Loucy (cell line): ENCODE measurements around the gene WDHD1.

Source experiments
- H2AFZ ChIP-seq: fragments of 200-600 bp; sonication (generic); 2 replicates; pipeline ENCODE4 v1.6.0; 2016; ENCODE audit warnings: antibody characterized with exemption, mild to moderate bottlenecking, low read length, moderate library complexity
- H3F3A ChIP-seq: fragments of 200-600 bp; 2 replicates; pipeline ENCODE4 v1.6.0; 2016; ENCODE audit warnings: antibody characterized with exemption, low read depth, mild to moderate bottlenecking
- H3K27me3 ChIP-seq: fragments of 200-600 bp; sonication (generic); 2 replicates; pipeline ENCODE4 v1.6.1; 2014; ENCODE audit warnings: low read length, mild to moderate bottlenecking; ENCODE audit not compliant: insufficient read depth, poor library complexity, severe bottlenecking
- H3K36me3 ChIP-seq: fragments of 200-600 bp; sonication (generic); 2 replicates; pipeline ENCODE4 v1.6.1; 2016; ENCODE audit warnings: low read length; ENCODE audit not compliant: insufficient read depth
- H3K4me1 ChIP-seq: fragments of 200-600 bp; sonication (generic); 2 replicates; pipeline ENCODE4 v1.5.1; 2014; ENCODE audit warnings: low read length, mild to moderate bottlenecking; ENCODE audit not compliant: insufficient read depth, poor library complexity, severe bottlenecking
- H3K4me2 ChIP-seq: fragments of 200-600 bp; sonication (generic); 2 replicates; pipeline ENCODE4 v1.6.0; 2014; ENCODE audit warnings: antibody characterized with exemption, low read length, low read depth, mild to moderate bottlenecking; ENCODE audit not compliant: poor library complexity, severe bottlenecking
- H3K4me3 ChIP-seq: fragments of 200-600 bp; sonication (generic); 2 replicates; pipeline ENCODE4 v1.5.1; 2014; ENCODE audit warnings: low read length, mild to moderate bottlenecking, mixed read lengths; ENCODE audit not compliant: poor library complexity, severe bottlenecking
- H3K79me2 ChIP-seq: fragments of 200-600 bp; sonication (generic); 2 replicates; pipeline ENCODE4 v1.6.1; 2014; ENCODE audit warnings: low read length; ENCODE audit not compliant: insufficient read depth
- H3K9ac ChIP-seq: fragments of 200-600 bp; sonication (generic); 2 replicates; pipeline ENCODE4 v1.6.0; 2014; ENCODE audit warnings: mild to moderate bottlenecking, low read depth, low read length, moderate library complexity; ENCODE audit not compliant: poor library complexity, severe bottlenecking
- H3K9me2 ChIP-seq: fragments of 200-600 bp; sonication (generic); replicated peaks from 2 replicates; pipeline ENCODE4 v1.6.1; 2016; ENCODE audit warnings: low read depth, low read length, mixed read lengths
- H3K9me3 ChIP-seq: fragments of 200-600 bp; sonication (generic); 2 replicates; pipeline ENCODE4 v1.6.1; 2014; ENCODE audit warnings: mild to moderate bottlenecking, antibody characterized with exemption, low read length, low read depth; ENCODE audit not compliant: insufficient read depth
- H4K20me1 ChIP-seq: fragments of 200-600 bp; sonication (generic); 2 replicates; pipeline ENCODE4 v1.6.0; 2014; ENCODE audit warnings: antibody characterized with exemption, low read length, mild to moderate bottlenecking; ENCODE audit not compliant: insufficient read depth, poor library complexity, severe bottlenecking
- EZH2phosphoT487 ChIP-seq: fragments of 200-600 bp; IDR thresholded peaks from 2 replicates; pipeline ENCODE4 v1.6.1; 2018; ENCODE audit warnings: antibody characterized with exemption, mild to moderate bottlenecking, moderate library complexity, borderline replicate concordance
- TF ChIP-seq, protein P1 (sequence below): fragments of 200-600 bp; sonication (generic); conservative IDR thresholded peaks from 2 replicates; pipeline ENCODE4 v1.5.1; 2014; ENCODE audit warnings: mild to moderate bottlenecking, antibody characterized with exemption, low read length

The WDHD1 gene

DNA sequence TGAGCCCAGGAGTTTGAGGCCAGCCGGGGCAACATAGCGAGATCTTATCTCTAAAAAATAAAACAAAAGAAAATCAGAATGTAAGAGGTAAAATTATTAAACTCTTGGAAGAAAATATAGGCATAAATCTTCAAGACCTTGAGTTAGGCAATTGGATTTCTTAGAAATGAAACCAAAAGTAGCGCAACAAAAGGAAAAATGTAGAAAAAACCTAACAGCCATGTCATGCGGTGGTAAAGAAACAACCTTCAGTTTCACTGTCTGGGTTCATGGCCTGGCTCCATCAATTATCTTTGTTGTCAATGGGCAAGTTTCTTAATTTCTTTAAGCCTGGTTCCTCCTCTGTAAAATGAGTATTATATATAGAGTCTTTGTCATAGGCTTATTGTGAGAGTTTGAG lies 118.7 kb downstream of the WDHD1 start:
- Histone ChIP-seq H3K27me3 (no peaks in the 10 kb centered on the region), H3F3A (no peaks in the 10 kb centered on the region), H3K9ac (no peak overlapping the region), H3K9me3 (no peaks in the 10 kb centered on the region), H3K4me2 (peak overlapping the region; percentile 15), H4K20me1 (no peaks in the 10 kb centered on the region), H3K36me3 (no peaks in the 10 kb centered on the region), H3K4me1 (no peaks in the 10 kb centered on the region), H2AFZ (peak overlapping the region; percentile 46; the same call in 1 of the 2 replicates), H3K79me2 (no peaks in the 10 kb centered on the region), H3K4me3 (no peak overlapping the region), H3K9me2 (no peaks in the 10 kb centered on the region)
- no peak for TF ChIP-seq EZH2phosphoT487
- TF ChIP-seq, protein P1, sequence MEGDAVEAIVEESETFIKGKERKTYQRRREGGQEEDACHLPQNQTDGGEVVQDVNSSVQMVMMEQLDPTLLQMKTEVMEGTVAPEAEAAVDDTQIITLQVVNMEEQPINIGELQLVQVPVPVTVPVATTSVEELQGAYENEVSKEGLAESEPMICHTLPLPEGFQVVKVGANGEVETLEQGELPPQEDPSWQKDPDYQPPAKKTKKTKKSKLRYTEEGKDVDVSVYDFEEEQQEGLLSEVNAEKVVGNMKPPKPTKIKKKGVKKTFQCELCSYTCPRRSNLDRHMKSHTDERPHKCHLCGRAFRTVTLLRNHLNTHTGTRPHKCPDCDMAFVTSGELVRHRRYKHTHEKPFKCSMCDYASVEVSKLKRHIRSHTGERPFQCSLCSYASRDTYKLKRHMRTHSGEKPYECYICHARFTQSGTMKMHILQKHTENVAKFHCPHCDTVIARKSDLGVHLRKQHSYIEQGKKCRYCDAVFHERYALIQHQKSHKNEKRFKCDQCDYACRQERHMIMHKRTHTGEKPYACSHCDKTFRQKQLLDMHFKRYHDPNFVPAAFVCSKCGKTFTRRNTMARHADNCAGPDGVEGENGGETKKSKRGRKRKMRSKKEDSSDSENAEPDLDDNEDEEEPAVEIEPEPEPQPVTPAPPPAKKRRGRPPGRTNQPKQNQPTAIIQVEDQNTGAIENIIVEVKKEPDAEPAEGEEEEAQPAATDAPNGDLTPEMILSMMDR: no peak

- Histone ChIP-seq H3K27me3 (no peaks in the 10 kb centered on the region), H3K4me2 (no peak overlapping the region), H3K4me3 (no peak overlapping the region), H2AFZ (no peak overlapping the region), H3F3A (no peaks in the 10 kb centered on the region), H3K4me1 (peaks cover 9% of the 10 kb centered on the region), H4K20me1 (no peaks in the 10 kb centered on the region), H3K9ac (no peak overlapping the region), H3K9me3 (no peaks in the 10 kb centered on the region), H3K79me2 (peaks cover 8% of the 10 kb centered on the region), H3K9me2 (no peaks in the 10 kb centered on the region), H3K36me3 (no peaks in the 10 kb centered on the region)
- no peak for TF ChIP-seq EZH2phosphoT487
- TF ChIP-seq, protein P1: no peak
Observed at GRCh38 chr14:54906075-54906474, 120.8 kb downstream of the WDHD1 start.

GRCh38 chr14:54902521-54903420 lies 124.1 kb downstream of the WDHD1 start, which contains the start of gene GCH1:
Gene GCH1, minus strand, starts transcription at chr14:54902826. Its CDS starts 163 bp downstream, at chr14:54902663.
- no peaks in the 10 kb centered on the region for H3K27me3 ChIP-seq
- peaks cover 16% of the 10 kb centered on the region for H3K4me1 ChIP-seq
- H3K4me3 ChIP-seq: peak within 1 kb of the TSS; percentile 84
- no peaks in the 10 kb centered on the region for H3K9me2 ChIP-seq
- H3K79me2 ChIP-seq: peaks cover 17% of the 10 kb centered on the region
- no peaks in the 10 kb centered on the region for H3K9me3 ChIP-seq
- no peaks in the 10 kb centered on the region for H3K36me3 ChIP-seq
- H3K4me2 ChIP-seq: peak within 1 kb of the TSS; percentile 90
- TF ChIP-seq, protein P1: peak; percentile 73
- TF ChIP-seq EZH2phosphoT487: no peak
- no peaks in the 10 kb centered on the region for H3F3A ChIP-seq
- H2AFZ ChIP-seq: peak within 1 kb of the TSS; percentile 90
- peak within 1 kb of the TSS; percentile 77 for H3K9ac ChIP-seq
- no peaks in the 10 kb centered on the region for H4K20me1 ChIP-seq
